NB4 (cell line): ENCODE results near the gene ITGB1.

Experiments used
- CTCF ChIP-seq: IDR thresholded peaks from one replicate; pipeline ENCODE4 v1.5.1; 2012; ENCODE audit warnings: low read depth, low read length
- MYC ChIP-seq: IDR thresholded peaks from 2 replicates; pipeline ENCODE4 v1.6.1; 2011; ENCODE audit warnings: low read depth, low read length
- POLR2A ChIP-seq: IDR thresholded peaks from 2 replicates; pipeline ENCODE4 v1.6.1; 2011; ENCODE audit warnings: mild to moderate bottlenecking; ENCODE audit not compliant: insufficient read length; ENCODE audit errors: extremely low read depth

GRCh38 chr10:32958085-32959005 is at the start of gene ITGB1:
- TF ChIP-seq CTCF: no peak
- TF ChIP-seq POLR2A: peak; percentile 41
- peak; percentile 14; the same call in 1 of the 2 replicates for TF ChIP-seq MYC
